Stimulated activated naive CD8-positive, alpha-beta T cell treated with anti-CD3 and anti-CD28 coated beads, Interleukin-15, Interleukin-2, amounts not matched to agents 100 U/mL and 50 U/mL, for 24 hours (primary cell): Measurements from ENCODE around the gene NOTO.

Experiments
- ATAC-seq: fragments of 150-1000 bp; cut with Tn5 transposase; one replicate; pipeline ENCODE4 v1.10.0; 2021
- DNase-seq: peaks from one replicate; pipeline ENCODE4 v3.0.0; 2021

Gene NOTO

DNA sequence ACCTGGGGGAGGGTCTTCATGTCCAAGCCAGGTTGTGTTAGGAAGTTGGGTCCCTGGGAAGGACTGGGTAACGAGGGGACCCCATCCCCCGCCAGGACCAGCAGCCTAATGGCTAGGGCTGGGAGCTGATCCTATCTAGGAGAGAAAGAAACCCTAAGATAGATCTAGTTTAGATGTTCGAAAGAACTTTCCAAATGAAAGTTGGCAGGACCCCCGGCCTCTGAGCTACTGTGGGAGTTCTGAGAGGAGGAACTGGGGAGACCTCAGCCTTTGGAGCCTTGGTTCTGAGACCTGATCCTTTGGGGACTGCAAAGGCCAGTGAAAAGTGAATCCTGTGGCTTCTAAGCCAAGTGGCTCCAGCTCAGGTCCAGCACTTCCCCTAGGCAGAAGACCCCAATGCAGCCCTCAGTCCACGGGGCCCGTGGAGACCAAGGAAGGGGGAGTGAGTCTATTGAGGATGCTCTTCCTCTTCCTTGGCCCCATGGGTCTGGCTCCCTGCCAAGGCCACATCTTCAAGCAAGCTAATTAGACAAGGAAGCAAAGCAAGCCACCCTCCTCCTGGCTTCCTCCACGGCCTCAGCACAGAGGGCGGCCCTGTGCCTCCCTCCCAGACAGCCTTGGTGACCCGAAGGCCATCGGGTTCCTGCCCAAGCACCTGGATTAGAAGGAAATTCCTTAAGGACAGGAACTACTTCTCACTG is 55.2 kb downstream of the NOTO start:
- ATAC-seq, result no peak
- no peak for DNase-seq

- DNase-seq, result no peak
- no peak for ATAC-seq
Measured at GRCh38 chr2:73258186-73258912, 56.0 kb downstream of the NOTO start.

- DNase-seq (no peak), ATAC-seq (no peak)
Measured at GRCh38 chr2:73258913-73259215, 56.5 kb downstream of the NOTO start.

- no peak for ATAC-seq
- no peak for DNase-seq
Measured at GRCh38 chr2:73259276-73259675, 56.9 kb downstream of the NOTO start.

DNA sequence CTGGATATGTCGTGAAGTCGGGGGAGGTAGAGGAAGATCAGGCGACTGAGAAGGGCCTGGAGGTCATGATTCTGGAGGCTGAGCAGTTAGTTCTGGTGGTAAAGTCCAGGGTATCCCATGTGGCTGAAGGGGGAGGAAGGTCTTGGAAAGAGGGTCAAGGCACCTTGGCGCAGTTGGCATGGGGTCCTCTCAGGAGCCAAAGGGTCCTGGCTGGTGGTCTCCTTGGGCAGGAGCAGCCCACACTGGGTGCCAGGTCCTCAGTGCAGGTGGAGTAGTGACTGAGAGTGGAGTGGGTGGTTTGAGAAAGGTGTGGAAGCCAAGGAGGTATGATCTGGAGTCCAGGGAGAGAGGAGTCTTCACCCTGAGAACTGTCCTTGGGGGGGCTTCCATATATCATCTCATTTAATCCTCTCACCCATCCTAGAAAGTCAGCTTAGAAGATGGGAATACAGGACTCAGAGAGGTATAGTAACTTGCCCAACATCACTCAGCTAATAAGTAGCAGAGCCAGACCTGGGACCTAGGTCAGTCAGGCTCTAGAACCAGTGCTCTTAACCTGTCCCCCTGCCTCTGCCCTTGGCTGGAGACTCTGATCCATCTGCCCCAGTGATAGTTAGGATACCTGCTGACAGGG is 57.4 kb downstream of the NOTO start:
- DNase-seq, result no peak
- no peak for ATAC-seq

- no peak for ATAC-seq
- DNase-seq, result no peak
Measured at GRCh38 chr2:73260338-73260984, 58.1 kb downstream of the NOTO start.
